HG03558 (cell line): ENCODE measurements around the gene CPLANE1.
"Not testable (repeated sequence)": the region's sequence is repeated elsewhere in the genome, so short reads cannot be mapped to it uniquely, and the experiment has no call there.

Experiments
- ATAC-seq: cut with Tn5 transposase; IDR thresholded peaks from one replicate; pipeline ENCODE4 v1.9.1; 2021; ENCODE audit warnings: moderate number of reproducible peaks; ENCODE audit not compliant: unreplicated experiment; ENCODE audit errors: extremely low read depth

Gene CPLANE1

DNA sequence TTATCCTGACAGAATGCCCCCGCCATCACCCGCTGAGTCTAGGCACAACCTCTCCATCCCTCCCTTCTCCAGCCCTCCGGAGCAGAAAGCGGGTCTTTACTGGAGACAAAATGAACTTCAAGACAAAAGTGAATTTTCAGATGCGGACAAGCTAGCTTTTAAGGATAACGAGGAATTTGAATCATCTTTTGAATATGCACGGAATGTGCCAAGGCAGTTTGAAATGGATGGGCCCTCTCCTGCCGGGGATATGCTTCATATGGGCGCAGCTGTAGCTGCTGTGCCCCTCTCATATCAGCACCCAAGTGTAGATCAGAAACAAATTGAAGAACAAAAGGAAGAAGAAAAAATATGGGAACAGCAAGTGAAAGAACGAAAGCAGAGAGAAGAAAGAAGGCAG, 37.5 kb downstream of the CPLANE1 start:
- ATAC-seq: no peak

DNA sequence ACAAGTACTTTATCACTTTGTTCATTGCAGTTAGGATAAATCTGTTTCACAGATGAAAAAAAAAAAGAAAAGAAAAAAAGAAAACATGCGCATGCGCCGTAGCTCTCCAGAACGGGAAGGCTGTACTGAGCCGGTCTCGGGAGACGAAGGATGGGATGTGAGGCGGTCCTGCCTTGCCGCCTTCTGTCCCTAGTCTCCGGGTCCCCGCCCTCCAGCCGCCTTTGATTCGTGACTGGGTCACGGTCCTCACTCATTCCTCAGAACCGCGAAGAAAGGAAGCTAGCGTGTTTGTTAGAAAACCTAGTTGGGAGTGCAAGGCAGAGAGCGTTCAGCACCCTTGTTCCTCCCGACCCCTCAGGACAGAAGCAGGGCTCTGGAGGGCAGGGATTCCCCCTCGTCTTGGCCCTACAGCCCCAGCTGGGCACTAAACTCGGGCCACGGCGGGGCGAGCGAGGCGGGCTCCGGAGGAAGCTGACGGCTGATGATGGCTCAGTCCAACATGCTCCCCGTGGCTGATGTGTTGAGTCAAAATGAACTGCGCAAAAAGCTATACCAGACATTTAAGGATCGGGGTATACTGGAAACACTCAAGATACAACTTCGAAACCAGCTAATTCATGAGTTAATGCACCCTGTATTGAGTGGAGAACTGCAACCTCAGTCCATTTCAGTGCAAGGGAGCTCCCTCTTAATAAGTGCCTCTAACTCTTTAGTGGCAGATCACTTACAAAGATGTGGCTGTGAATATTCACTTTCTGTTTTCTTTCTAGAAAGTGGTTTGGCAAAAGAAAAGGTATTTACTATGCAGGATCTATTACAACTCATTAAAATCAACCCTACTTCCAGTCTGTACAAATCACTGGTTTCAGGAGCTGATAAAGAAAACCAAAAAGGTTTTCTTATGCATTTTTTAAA, 40.0 kb downstream of the CPLANE1 start:
- ATAC-seq: no peak

DNA sequence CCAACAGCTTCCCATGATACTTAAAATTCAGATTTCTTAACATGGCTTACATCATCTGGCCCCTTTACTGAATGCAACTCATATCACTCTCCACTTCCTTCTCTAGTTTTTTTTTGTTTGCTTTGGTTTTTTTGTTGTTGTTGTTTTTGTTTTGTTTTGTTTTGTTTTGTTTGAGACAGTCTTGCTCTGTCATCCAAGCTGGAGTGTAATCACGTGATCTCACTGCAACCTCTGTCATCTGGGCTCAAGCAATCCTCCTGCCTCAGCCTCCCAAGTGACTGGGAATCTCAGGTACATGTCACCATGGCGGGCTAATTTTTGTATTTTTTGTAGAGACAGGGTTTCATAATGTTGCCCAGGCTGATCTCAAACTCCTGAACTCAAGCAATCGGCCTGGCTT, 41.4 kb downstream of the CPLANE1 start:
- ATAC-seq: no peak

DNA sequence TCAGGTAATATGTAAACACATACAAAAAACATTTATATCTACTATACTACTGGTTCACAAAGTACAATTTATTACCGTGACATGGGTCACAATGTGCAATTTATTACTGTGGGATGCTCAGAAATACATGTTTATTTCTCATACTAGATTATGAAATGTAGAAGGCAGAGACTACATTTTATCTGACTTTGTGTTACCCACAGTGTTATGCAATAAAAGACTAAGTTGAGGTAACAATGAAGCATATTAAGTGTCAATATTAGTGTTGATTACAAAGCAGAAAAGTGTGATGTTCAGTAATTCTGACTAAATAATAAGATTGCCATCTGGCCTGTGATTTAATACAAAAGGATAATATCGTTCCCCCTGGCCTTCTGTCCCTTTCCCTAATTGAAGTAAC, 42.4 kb downstream of the CPLANE1 start:
- ATAC-seq: no peak

DNA sequence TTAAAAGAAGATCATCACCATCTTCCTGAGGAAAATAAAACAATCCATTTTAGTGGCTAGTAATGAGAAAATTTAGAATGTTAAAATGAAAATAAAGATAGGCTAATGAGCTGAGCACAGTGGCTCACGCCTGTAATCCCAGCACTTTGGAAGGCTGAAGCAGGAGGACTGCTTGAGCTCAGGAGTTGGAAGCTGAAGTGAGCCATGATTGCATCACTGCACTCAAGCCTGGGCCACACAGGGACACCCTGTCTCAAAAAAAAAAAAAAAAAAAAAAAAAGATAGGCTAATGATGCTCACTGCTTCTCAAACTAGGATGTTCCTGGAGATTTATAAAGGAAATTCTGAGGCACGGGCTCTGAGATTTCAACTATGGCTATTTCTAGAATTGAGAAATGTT, 50.3 kb downstream of the CPLANE1 start:
- ATAC-seq: no peak

DNA sequence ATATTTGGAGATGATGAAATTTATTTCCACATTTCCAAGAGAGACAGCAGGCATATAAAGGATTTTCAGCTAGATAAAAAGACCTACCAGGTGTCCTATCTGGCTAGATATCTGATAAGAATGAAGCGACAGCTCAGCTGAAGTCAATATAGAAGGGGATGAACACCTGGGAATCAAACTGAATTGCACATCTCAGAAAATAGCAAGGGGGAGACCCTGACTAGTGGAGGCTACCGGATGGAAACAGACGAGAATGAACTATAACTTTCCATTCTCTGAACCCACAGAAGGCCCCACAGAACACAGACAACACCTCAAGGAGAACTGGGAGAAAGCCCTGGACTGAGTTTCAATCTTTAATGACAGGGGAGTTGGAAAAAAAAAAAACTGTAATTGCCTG, 51.1 kb downstream of the CPLANE1 start:
- no peak for ATAC-seq

DNA sequence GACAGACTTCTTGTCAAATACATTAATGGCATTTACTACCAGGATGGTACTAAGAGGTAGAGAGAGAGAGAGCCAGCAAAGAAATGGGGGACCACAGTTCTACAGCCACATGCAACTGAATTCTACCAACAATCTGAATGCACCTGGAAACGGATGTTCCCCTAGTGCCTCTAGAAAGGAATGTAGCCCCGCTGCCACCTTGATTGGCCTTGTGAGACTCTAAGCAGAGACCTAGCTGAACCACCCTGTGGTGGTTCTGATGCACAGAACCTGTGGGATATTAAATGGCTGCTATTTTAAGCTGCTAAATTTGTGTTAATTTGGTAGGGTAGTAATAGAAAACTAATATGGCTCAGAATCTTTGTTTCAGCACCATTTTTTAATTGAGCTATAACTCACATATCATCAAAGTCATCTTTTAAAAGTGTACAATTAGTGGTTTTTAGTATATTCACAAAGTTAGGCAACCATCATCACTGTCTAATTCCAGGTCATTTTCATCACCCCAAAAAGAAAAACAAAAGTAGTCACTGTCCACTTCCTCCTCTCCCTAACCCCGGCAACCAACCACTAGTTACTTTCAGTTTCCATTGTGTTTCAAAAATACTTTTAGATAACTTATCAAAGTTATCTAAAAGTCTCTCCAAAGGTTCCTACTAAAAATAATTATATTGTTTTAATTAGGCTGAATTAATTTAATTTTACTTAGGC, 51.7 kb downstream of the CPLANE1 start:
- ATAC-seq: no peak

DNA sequence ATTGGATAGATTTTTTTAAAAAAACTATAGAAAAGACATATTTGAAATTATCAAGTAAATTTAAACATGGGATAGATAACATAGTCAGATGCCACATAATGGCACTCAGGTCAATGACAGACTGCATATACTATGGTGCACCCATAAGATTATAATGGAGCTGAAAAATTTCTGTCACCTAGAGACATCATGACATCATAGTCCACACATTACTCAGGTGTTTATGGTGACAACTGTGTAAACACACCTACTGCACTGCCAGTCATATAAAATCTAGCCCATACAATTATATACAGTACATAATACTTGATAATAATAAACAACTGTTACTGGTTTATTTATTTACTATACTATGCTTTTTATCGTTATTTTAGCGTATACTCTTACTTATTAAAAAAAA, 58.6 kb downstream of the CPLANE1 start:
- ATAC-seq: no peak

DNA sequence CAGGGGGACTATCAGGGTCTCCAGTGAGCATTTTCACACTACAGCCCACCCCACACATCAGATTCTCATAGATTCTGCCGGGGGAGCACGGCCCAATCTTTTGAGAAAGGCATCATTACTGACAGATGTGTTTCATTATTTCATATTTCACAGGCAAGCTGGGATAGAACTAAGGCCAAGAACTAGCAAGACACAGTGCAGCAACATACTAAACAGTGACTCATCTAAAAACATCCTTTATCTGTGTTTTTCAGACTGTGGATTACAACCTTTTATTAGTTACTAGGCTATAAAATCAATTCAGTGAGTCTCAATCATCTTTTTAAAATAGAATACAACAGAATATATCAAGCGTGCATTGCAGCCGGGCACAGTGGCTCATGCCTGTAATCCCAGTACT, 59.8 kb downstream of the CPLANE1 start:
- ATAC-seq: no peak

DNA sequence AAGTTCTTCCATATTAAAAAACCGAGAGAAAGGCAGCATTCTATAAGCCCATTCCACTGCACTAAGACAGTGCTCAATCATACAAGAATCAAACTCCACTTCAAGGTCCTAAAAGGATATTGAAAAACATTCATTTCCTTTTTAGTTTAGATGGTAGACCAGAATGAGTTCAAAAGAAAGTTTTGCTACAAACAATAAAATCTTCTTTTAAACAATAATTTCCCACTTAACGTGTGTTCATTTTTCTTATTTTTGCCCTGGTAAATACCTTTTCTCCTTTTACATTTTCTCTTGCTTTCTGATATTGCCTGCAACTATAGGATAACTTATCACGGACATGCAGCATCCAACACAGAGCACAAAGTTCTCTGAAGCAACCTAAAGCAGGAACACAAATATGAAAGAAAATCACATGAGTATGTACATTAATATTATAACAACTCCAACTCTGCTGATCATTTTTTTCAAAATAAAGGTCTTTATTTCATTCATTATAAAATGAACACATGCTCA, 61.7 kb downstream of the CPLANE1 start:
- no peak for ATAC-seq

DNA sequence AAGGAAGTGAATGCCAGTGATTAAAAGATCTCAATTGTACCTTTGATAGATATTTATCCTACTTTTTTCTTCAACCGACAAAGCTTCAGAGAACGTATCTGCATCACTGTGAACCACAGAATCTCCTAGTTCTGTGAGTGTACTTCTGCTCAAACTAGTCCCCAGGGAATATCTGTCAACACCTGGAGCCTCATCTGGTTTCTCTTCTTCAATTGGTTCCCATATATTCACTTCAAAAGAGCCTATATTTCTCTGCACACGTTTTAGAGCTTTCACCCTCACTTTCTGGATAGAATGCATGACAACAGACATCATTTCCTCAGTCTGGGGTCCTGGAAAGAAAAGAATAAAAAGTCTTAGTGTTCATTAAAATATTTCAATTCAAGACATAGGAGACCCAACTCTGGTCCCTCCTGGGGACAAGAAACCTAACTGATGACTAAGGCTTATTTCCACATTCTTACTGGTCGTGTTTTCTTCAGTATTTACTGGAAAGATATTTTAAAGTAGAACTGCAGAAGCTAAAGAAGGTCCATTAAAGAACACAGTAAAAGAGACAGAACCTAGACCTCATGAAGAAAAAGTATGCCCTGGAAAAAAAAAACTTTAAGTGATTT, 64.3 kb downstream of the CPLANE1 start:
- no peak for ATAC-seq

DNA sequence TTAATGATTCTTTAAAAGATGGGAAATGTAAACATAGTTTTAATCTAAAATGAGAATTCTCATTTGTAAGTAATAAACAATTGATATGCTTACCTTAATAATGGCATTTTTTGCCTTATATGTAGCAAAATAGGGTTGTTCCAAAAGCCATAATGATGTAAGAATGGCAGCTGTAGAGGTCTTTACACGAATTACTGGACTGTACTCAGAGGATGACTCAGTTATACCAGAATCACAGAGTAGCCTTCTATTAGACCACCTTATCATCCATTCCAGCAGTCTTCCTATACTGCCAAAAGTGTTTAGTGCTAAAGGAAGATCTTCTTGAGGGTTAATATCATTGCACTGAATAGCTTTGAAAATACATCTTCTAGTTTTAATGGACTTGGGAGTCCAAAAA, 66.5 kb downstream of the CPLANE1 start:
- ATAC-seq: no peak

DNA sequence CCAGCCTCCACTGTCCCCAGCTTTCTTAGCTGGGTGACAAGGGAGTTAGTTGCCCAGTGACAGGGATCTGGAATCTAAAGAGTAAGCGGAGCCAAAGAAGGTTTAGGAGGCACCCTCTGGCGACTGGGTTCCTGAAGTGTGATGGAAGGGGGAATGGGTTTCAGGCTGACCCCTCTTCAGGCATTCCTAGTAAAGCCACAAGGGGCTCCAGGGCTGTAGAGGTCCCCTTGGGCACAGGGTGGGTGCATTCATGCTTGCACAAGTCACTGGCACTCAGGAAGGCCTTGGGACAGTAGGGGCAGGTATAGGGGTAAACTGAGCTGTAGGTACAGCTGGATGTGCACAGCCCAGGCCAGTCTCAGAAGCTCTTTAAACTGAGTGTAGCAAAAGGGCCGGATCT, 74.2 kb downstream of the CPLANE1 start:
- no peak for ATAC-seq

DNA sequence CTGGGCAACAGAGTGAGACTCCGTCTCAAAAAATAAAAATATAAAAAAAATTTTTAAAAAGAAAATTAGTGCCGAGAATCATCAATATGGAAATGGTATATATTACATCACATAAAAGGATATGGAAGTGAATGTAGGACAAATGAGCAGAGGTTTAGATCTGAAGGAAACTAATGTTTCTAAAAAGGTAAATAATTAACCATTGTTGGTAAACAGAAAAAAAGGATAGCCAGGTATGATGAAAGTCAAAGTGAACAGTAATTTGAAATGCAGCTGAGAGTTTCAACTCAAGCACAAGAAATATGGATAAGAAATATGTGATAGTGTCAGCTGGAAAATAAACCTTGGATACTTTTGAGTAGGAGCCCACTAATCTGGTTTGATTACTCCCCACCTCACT, 76.2 kb downstream of the CPLANE1 start:
- no peak for ATAC-seq

DNA sequence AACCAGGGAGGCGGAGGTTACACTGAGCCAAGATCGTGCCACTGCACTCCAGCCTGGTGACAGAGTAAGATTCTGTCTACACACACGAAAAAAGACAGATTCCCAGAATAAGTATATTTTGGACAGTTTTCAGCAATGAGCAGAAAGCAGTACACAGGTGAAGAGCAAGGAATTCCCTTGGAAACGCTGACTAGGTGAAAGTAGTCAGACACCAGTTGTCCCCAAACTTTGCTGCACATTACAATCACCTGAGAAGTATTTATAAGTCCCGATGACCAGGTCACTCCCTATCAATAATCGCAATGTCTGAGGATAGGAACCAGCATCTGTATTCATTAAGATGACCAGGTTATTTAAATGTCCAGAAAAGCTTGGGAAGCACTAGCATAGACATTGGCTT, 78.3 kb downstream of the CPLANE1 start:
- ATAC-seq: no peak

DNA sequence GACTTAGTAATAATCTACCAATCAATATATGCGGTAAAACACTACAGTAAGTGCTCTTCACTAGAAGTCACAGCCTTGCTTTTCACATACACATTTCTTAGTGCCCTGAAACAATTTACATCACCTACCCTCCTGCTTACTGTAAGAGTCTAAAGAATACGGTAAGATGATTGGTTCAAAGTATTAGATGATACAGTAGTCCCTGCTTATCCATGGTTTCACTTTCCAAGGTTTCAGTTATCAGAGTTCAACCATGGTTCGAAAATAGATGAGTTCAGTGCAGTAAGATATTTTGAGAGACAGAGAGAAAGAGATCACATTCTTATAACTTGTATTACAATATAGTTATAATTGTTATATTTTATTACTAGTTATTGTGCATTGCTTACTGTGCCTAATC, 83.0 kb downstream of the CPLANE1 start:
- no peak for ATAC-seq

DNA sequence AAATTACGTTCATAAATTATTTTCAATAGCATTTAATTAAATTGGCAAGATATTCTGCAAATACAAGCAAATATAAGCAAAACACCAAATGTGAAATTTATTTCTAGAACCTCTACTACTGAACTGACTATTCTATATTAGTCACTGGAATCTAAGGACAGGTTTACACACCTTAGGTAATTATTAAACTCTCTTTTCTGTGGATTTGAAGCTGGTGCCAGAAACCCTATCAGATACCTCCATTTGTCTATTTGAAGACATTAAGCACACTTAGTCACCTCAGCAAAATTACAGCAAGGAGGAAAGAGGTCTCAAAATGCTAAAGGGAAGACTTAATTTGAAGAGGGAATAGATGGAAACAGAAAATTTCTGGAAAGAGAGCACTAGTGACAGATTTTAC, 83.4 kb downstream of the CPLANE1 start:
- ATAC-seq: no peak

DNA sequence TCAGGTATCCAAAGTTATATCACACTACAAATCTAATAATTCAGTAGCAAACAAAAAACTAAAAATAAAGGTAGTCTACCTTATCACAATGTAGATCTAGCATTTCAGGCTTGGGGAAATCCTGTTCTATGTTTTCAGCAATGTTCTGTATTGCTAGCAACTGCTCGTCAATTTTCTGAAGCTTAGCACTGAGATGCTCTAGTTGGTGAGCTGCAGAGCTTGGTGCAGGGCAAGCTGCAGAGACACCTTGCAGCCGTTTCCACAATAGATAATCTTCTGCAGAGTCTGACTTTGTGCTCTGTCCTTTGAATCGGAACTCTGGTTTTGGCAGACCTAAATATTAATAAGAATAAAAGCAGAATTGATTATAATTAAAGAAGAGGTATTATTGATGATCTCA, 95.5 kb downstream of the CPLANE1 start:
- ATAC-seq: no peak

DNA sequence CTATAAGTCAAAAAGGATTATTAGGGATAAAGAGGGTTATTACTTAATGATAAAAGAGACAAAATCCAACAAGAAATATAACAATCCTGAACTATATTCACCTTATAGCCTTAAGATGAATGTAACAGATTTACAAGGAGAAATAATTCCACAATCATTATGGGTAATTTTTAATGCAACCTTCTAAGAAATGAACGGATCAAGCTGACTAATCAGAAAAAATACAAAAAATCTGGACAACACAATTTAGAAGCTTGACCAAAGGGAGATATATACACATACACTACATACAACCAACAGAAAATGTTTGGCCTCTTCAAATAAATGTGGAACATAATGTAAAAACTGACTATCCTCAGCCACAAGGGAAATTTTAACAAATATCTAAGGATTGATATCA, 102.3 kb downstream of the CPLANE1 start:
- no peak for ATAC-seq

DNA sequence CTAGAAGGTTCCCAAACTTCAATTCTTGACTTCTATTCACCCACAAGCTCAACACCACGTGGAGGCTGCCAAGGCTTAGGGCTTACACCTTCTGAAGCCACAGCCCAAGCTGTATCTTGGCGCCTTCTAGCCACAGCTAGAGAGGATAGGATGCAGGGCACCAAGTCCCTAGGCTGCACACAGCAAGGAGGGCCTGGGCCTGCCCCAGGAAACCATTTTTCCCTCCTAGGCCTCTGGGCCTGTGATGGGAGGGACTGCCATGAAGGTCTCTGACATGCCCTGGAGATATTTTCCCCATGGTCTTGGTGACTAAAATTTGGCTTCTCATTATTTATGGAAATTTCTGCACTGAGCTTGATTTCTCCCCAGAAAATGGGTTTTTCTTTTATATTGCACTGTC, 112.5 kb downstream of the CPLANE1 start:
- no peak for ATAC-seq

DNA sequence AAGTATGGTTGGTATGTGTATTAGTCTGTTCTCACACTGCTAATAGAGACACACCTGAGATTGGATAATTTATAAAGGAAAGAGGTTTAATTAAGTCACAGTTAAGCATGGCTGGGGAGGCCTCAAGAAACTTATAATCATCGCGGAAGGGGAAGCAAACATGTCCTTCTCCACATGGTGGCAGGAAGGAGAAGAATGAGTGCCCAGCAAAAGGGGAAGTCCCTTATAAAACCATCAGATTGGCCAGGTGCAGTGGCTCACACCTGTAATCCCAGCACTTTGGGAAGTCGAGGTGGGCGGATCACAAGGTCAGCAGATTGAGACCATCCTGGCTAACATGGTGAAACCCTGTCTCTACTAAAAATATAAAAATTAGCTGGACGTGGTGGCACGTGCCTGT, 113.9 kb downstream of the CPLANE1 start:
- ATAC-seq: not testable (repeated sequence)
